Prostate gland (tissue), 2 donors: ENCODE measurements around the gene EIF2S2.

Experiments
- POLR2A ChIP-seq: fragments of 450-650 bp; IDR thresholded peaks from one replicate; pipeline ENCODE4 v1.6.1; 2016; ENCODE audit warnings: antibody characterized with exemption, mild to moderate bottlenecking
- TF ChIP-seq, protein P1 (sequence below), 4 experiments: fragments of 200-600 bp in 2 of 4; fragments of 450-650 bp in 2 of 4; sonication (generic) in 2 of 4; IDR thresholded peaks; 1 replicate in 3 of 4; 2 replicates in 1 of 4; pipeline ENCODE4 v1.5.1; 2016 to 2019; ENCODE audit warnings: antibody characterized with exemption in 4 of 4, mild to moderate bottlenecking in 2 of 4, moderate library complexity in 2 of 4

- TF ChIP-seq, protein P1, sequence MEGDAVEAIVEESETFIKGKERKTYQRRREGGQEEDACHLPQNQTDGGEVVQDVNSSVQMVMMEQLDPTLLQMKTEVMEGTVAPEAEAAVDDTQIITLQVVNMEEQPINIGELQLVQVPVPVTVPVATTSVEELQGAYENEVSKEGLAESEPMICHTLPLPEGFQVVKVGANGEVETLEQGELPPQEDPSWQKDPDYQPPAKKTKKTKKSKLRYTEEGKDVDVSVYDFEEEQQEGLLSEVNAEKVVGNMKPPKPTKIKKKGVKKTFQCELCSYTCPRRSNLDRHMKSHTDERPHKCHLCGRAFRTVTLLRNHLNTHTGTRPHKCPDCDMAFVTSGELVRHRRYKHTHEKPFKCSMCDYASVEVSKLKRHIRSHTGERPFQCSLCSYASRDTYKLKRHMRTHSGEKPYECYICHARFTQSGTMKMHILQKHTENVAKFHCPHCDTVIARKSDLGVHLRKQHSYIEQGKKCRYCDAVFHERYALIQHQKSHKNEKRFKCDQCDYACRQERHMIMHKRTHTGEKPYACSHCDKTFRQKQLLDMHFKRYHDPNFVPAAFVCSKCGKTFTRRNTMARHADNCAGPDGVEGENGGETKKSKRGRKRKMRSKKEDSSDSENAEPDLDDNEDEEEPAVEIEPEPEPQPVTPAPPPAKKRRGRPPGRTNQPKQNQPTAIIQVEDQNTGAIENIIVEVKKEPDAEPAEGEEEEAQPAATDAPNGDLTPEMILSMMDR (IDR thresholded peaks at IDR 0.05), result no peak
- no peak for TF ChIP-seq POLR2A
These were observed 36.4 kb downstream of the EIF2S2 start for GRCh38 chr20:34075647-34076046.
